Erythroblast (primary cell): ENCODE results near the gene AOPEP.

Experiments used
- GATA1 ChIP-seq: IDR thresholded peaks from 2 replicates; pipeline ENCODE4 v1.6.1; 2011; ENCODE audit warnings: low read depth, mild to moderate bottlenecking, control low read depth, low read length, moderate library complexity
- POLR2A ChIP-seq: IDR thresholded peaks from 2 replicates; pipeline ENCODE4 v1.6.1; 2011; ENCODE audit warnings: mild to moderate bottlenecking, low read length

DNA sequence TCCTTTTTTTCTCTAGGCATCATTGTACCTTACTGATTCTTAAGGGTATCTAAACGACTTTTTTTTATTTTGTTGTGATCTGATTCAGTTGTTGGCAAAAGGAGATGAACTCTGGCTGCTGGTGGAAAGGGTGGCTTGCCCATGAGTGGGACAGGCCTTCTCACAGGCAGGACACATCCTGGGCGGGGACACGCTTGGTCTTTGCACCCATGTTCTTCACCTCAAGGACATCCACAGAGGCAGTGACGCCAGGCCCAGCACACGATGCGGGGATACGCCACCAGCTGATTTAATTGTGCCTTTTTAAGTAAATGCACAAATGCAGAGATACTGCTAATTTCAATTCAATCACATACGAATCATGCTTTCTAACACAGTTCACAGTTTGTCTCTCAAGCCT, 383.0 kb downstream of the AOPEP start:
- TF ChIP-seq POLR2A = no peak
- TF ChIP-seq GATA1 = no peak
